ENCODE data around the gene ADORA2A.

ADORA2A gene

GRCh38 chr22:24418786-24419474, 8.5 kb upstream of the ADORA2A start:
- TF ChIP-seq TAF1 (IDR thresholded peaks at IDR 0.05; ENCODE audit: low read depth) = no peak
- TF ChIP-seq CEBPB (IDR thresholded peaks at IDR 0.05) = no peak
- no peak for TF ChIP-seq USF1 (IDR thresholded peaks at IDR 0.05)
- TF ChIP-seq MAX (IDR thresholded peaks at IDR 0.05) = no peak
- no peak for TF ChIP-seq TEAD4 (IDR thresholded peaks at IDR 0.05)
- TF ChIP-seq FOXM1 (IDR thresholded peaks at IDR 0.05; ENCODE audit: borderline replicate concordance, low read depth) = no peak
- no peak for TF ChIP-seq EGR1 (IDR thresholded peaks at IDR 0.05)
- TF ChIP-seq RAD21 (IDR thresholded peaks at IDR 0.05; ENCODE audit: low read depth) = no peak
- TF ChIP-seq ZBTB7A (IDR thresholded peaks at IDR 0.05; ENCODE audit: low read depth) = no peak
- no peak for TF ChIP-seq TCF12 (IDR thresholded peaks at IDR 0.05; ENCODE audit: low read depth)
- TF ChIP-seq REST (IDR thresholded peaks at IDR 0.05; ENCODE audit: low read depth) = no peak
- TF ChIP-seq EP300 (IDR thresholded peaks at IDR 0.05; ENCODE audit: borderline replicate concordance) = no peak
- TF ChIP-seq NFIC (IDR thresholded peaks at IDR 0.05) = no peak
- TF ChIP-seq YY1 (IDR thresholded peaks at IDR 0.05; ENCODE audit: low read depth) = no peak
- no peak for TF ChIP-seq CREB1 (IDR thresholded peaks at IDR 0.05; ENCODE audit: low read depth)

GRCh38 chr22:24419475-24419850, 7.9 kb upstream of the ADORA2A start:
- TF ChIP-seq YY1 (IDR thresholded peaks at IDR 0.05; ENCODE audit: low read depth) (no peak), REST (IDR thresholded peaks at IDR 0.05; ENCODE audit: low read depth) (no peak), USF1 (IDR thresholded peaks at IDR 0.05) (no peak), RAD21 (IDR thresholded peaks at IDR 0.05; ENCODE audit: low read depth) (no peak), FOXM1 (IDR thresholded peaks at IDR 0.05; ENCODE audit: borderline replicate concordance, low read depth) (no peak), CEBPB (IDR thresholded peaks at IDR 0.05) (no peak), EGR1 (IDR thresholded peaks at IDR 0.05) (no peak), TCF12 (IDR thresholded peaks at IDR 0.05; ENCODE audit: low read depth) (no peak), TAF1 (IDR thresholded peaks at IDR 0.05; ENCODE audit: low read depth) (no peak), TEAD4 (IDR thresholded peaks at IDR 0.05) (no peak), NFIC (IDR thresholded peaks at IDR 0.05) (no peak), CREB1 (IDR thresholded peaks at IDR 0.05; ENCODE audit: low read depth) (no peak), MAX (IDR thresholded peaks at IDR 0.05) (no peak), ZBTB7A (IDR thresholded peaks at IDR 0.05; ENCODE audit: low read depth) (no peak), EP300 (IDR thresholded peaks at IDR 0.05; ENCODE audit: borderline replicate concordance) (no peak)

- TF ChIP-seq YY1 (IDR thresholded peaks at IDR 0.05; ENCODE audit: low read depth) = no peak
- TF ChIP-seq EGR1 (IDR thresholded peaks at IDR 0.05) = no peak
- TF ChIP-seq CEBPB (IDR thresholded peaks at IDR 0.05) = no peak
- TF ChIP-seq CREB1 (IDR thresholded peaks at IDR 0.05; ENCODE audit: low read depth) = no peak
- no peak for TF ChIP-seq REST (IDR thresholded peaks at IDR 0.05; ENCODE audit: low read depth)
- no peak for TF ChIP-seq MAX (IDR thresholded peaks at IDR 0.05)
- no peak for TF ChIP-seq USF1 (IDR thresholded peaks at IDR 0.05)
These were observed 7.1 kb upstream of the ADORA2A start for GRCh38 chr22:24420072-24420976.
